Subcutaneous adipose tissue (tissue), 4 donors: Measurements from ENCODE around the gene TRAPPC6A. TPM values are rescaled to one million over a fixed set of nuclear protein-coding genes. Genes with fewer than 3 reads are reported as not detected.

Experiments used
- CTCF ChIP-seq: fragments of 450-650 bp; IDR thresholded peaks from one replicate; pipeline ENCODE4 v1.5.1; 2016; ENCODE audit warnings: low read depth, mild to moderate bottlenecking, control low read depth, antibody characterized with exemption, moderate library complexity
- total RNA-seq, 4 donors: library from RNA; depleted of rRNA; stranded (reverse); fragments of >200 nt; gene quantifications; one replicate each; pipeline ENCODE4 v1.1.0, GENCODE V29; 2016

TRAPPC6A gene
- total RNA-seq, 4 donors from 2014 or later = 7.7 to 38.4 (median 26.4) TPM

- no peak for TF ChIP-seq CTCF
Observed at GRCh38 chr19:45145270-45146189, 32.5 kb downstream of the TRAPPC6A start.

GRCh38 chr19:45144431-45145269 is 33.4 kb downstream of the TRAPPC6A start:
- TF ChIP-seq CTCF = no peak

- no peak for TF ChIP-seq CTCF
Observed at GRCh38 chr19:45142726-45143110, 35.3 kb downstream of the TRAPPC6A start.

GRCh38 chr19:45142016-45142725 is 35.9 kb downstream of the TRAPPC6A start:
- TF ChIP-seq CTCF = no peak

- TF ChIP-seq CTCF = no peak
Observed at GRCh38 chr19:45141203-45141900, 36.7 kb downstream of the TRAPPC6A start.

- no peak for TF ChIP-seq CTCF
Observed at GRCh38 chr19:45140533-45140932, 37.5 kb downstream of the TRAPPC6A start.
